ENCODE data around the gene CCDC51. TPM values are rescaled to one million over a fixed set of nuclear protein-coding genes. Genes with fewer than 3 reads are reported as not detected.

Gene CCDC51
- total and polyA plus RNA-seq, 2 donors from 2014 or later, result 13.8 to 32.8 TPM

- peak overlapping the region; percentile 90 to 97 for H3K27ac ChIP-seq (ENCODE audit: low read depth in 2 of 2, low read length in 2 of 2)
- H3K36me3 ChIP-seq (ENCODE audit: control insufficient read depth in 2 of 3, insufficient read depth in 3 of 3, low read length in 3 of 3), result peaks cover 2 to 12% (median 4%) of the 10 kb centered on the region in 3 donors
- FAIRE-seq, result no peak
- H3K27me3 ChIP-seq (ENCODE audit: control insufficient read depth, insufficient read depth, low read length), result no peaks in the 10 kb centered on the region
- H3K4me1 ChIP-seq (ENCODE audit: control insufficient read depth in 2 of 3, insufficient read depth in 2 of 3, low read depth in 1 of 3, low read length in 3 of 3), result peaks cover 0 to 10% (median 5%) of the 10 kb centered on the region in 3 donors
- H3K4me3 ChIP-seq (ENCODE audit: low read length in 3 of 3), result peak overlapping the region; percentile 94 to 100 (median 97)
- H3K9ac ChIP-seq (ENCODE audit: low read length in 3 of 3), result peak overlapping the region; percentile 67 to 86 (median 82)
- intact Hi-C loops (cut with DNase I), result no loop called here
- DNase-seq, result peak in 2 of 5 donors; percentile 44 to 66
- H3K9me3 ChIP-seq (ENCODE audit: control insufficient read depth in 2 of 3, insufficient read depth in 1 of 3, low read length in 3 of 3), result no peaks in the 10 kb centered on the region
- TF ChIP-seq, protein P1, sequence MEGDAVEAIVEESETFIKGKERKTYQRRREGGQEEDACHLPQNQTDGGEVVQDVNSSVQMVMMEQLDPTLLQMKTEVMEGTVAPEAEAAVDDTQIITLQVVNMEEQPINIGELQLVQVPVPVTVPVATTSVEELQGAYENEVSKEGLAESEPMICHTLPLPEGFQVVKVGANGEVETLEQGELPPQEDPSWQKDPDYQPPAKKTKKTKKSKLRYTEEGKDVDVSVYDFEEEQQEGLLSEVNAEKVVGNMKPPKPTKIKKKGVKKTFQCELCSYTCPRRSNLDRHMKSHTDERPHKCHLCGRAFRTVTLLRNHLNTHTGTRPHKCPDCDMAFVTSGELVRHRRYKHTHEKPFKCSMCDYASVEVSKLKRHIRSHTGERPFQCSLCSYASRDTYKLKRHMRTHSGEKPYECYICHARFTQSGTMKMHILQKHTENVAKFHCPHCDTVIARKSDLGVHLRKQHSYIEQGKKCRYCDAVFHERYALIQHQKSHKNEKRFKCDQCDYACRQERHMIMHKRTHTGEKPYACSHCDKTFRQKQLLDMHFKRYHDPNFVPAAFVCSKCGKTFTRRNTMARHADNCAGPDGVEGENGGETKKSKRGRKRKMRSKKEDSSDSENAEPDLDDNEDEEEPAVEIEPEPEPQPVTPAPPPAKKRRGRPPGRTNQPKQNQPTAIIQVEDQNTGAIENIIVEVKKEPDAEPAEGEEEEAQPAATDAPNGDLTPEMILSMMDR (IDR thresholded peaks at IDR 0.05; ENCODE audit: borderline replicate concordance, extremely low read depth, insufficient read depth), result no peak
Measured at GRCh38 chr3:48440590-48440958, 655 bp upstream of the CCDC51 start.

GRCh38 chr3:48437812-48438211, 2.1 kb downstream of the CCDC51 start:
- H3K9ac ChIP-seq (ENCODE audit: low read length in 3 of 3), result no peak overlapping the region

DNA sequence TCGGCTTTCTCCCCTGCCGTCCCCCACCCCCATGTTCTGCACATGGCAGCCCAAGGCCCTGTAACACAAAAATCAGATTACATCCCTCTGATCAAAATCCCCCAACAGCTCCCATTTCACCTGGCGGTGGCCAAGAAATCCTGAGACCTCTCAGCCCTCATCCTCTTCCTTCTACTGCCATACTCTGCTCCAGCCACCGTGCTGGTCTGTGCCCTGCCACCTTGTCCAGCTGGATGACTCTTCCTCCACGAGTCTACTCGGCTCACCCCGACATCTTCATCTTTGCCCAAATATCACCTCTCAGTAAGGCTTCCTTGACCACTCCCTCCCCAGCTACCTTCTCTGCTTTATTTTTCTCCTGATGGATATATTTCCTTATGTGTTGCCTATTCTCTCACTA, 3.1 kb downstream of the CCDC51 start:
- DNase-seq, result no peak
- FAIRE-seq, result no peak
- Histone ChIP-seq H3K9me3 (ENCODE audit: control insufficient read depth in 2 of 3, insufficient read depth in 1 of 3, low read length in 3 of 3) (no peaks in the 10 kb centered on the region), H3K4me3 (ENCODE audit: low read length in 3 of 3) (no peak overlapping the region), H3K4me1 (ENCODE audit: control insufficient read depth in 2 of 3, insufficient read depth in 2 of 3, low read depth in 1 of 3, low read length in 3 of 3) (peaks cover 3 to 36% (median 35%) of the 10 kb centered on the region in 3 donors), H3K27ac (ENCODE audit: low read depth in 2 of 2, low read length in 2 of 2) (no peak overlapping the region), H3K9ac (ENCODE audit: low read length in 3 of 3) (no peak overlapping the region), H3K36me3 (ENCODE audit: control insufficient read depth in 2 of 3, insufficient read depth in 3 of 3, low read length in 3 of 3) (peaks cover 0 to 5% (median 2%) of the 10 kb centered on the region in 3 donors), H3K27me3 (ENCODE audit: control insufficient read depth, insufficient read depth, low read length) (no peaks in the 10 kb centered on the region)
- TF ChIP-seq, protein P1 (IDR thresholded peaks at IDR 0.05; ENCODE audit: borderline replicate concordance, extremely low read depth, insufficient read depth), result no peak
- intact Hi-C loops (cut with DNase I), result loop anchor here (5.0 to 10.0 kb wide), 2 partner anchors 35 to 162 kb away; no protein-coding TSS in a partner anchor

More at GRCh38 chr3:48437812-48438211, 2.1 kb downstream of the CCDC51 start:
- no peak overlapping the region for H3K27ac ChIP-seq (ENCODE audit: low read depth in 2 of 2, low read length in 2 of 2)
- H3K4me1 ChIP-seq (ENCODE audit: control insufficient read depth in 2 of 3, insufficient read depth in 2 of 3, low read depth in 1 of 3, low read length in 3 of 3), result peaks cover 3 to 35% (median 29%) of the 10 kb centered on the region in 3 donors
- no peak overlapping the region for H3K4me3 ChIP-seq (ENCODE audit: low read length in 3 of 3)
- DNase-seq, result peak in 1 of 5 donors; percentile 32
- FAIRE-seq, result no peak
- no peaks in the 10 kb centered on the region for H3K27me3 ChIP-seq (ENCODE audit: control insufficient read depth, insufficient read depth, low read length)
- intact Hi-C loops (cut with DNase I), result loop anchor here (5.0 to 10.0 kb wide), 2 partner anchors 36 to 163 kb away; no protein-coding TSS in a partner anchor
- peaks cover 0 to 10% (median 2%) of the 10 kb centered on the region in 3 donors for H3K36me3 ChIP-seq (ENCODE audit: control insufficient read depth in 2 of 3, insufficient read depth in 3 of 3, low read length in 3 of 3)
- no peaks in the 10 kb centered on the region for H3K9me3 ChIP-seq (ENCODE audit: control insufficient read depth in 2 of 3, insufficient read depth in 1 of 3, low read length in 3 of 3)
- TF ChIP-seq, protein P1 (IDR thresholded peaks at IDR 0.05; ENCODE audit: borderline replicate concordance, extremely low read depth, insufficient read depth), result no peak

- TF ChIP-seq, protein P1 (IDR thresholded peaks at IDR 0.05; ENCODE audit: borderline replicate concordance, extremely low read depth, insufficient read depth), result no peak
- peaks cover 0 to under 1% (median 0%) of the 10 kb centered on the region in 3 donors for H3K36me3 ChIP-seq (ENCODE audit: control insufficient read depth in 2 of 3, insufficient read depth in 3 of 3, low read length in 3 of 3)
- H3K9me3 ChIP-seq (ENCODE audit: control insufficient read depth in 2 of 3, insufficient read depth in 1 of 3, low read length in 3 of 3), result no peaks in the 10 kb centered on the region
- FAIRE-seq (no peak), DNase-seq (no peak)
- H3K27me3 ChIP-seq (ENCODE audit: control insufficient read depth, insufficient read depth, low read length), result no peaks in the 10 kb centered on the region
- H3K4me1 ChIP-seq (ENCODE audit: control insufficient read depth in 2 of 3, insufficient read depth in 2 of 3, low read depth in 1 of 3, low read length in 3 of 3), result peaks cover 3 to 32% (median 32%) of the 10 kb centered on the region in 3 donors
- no peak overlapping the region for H3K9ac ChIP-seq (ENCODE audit: low read length in 3 of 3)
- no peak overlapping the region for H3K4me3 ChIP-seq (ENCODE audit: low read length in 3 of 3)
- intact Hi-C loops (cut with DNase I), result loop anchor here (5.0 to 10.0 kb wide), 2 partner anchors 34 to 162 kb away; no protein-coding TSS in a partner anchor
- H3K27ac ChIP-seq (ENCODE audit: low read depth in 2 of 2, low read length in 2 of 2), result no peak overlapping the region
Measured at GRCh38 chr3:48436477-48436787, 3.5 kb downstream of the CCDC51 start.
